Mesendoderm (in vitro differentiated cells): ENCODE data around the gene MAN2A1.

ENCODE experiments used
- DNase-seq: peaks from one replicate; pipeline ENCODE4 v3.0.0; 2013
- H2AK5ac ChIP-seq: 2 replicates; pipeline ENCODE4 v1.6.1; 2013; ENCODE audit warnings: low read length, inconsistent platforms
- H2BK120ac ChIP-seq: 2 replicates; pipeline ENCODE4 v1.6.1; 2013; ENCODE audit warnings: low read depth, mild to moderate bottlenecking, low read length, moderate library complexity, mixed read lengths
- H2BK15ac ChIP-seq: replicated peaks from 2 replicates; pipeline ENCODE4 v1.6.1; 2013; ENCODE audit warnings: low read depth, mild to moderate bottlenecking, moderate library complexity
- H2BK5ac ChIP-seq: 2 replicates; pipeline ENCODE4 v1.6.1; 2013; ENCODE audit warnings: low read length, inconsistent platforms
- H3K18ac ChIP-seq: 2 replicates; pipeline ENCODE4 v1.6.1; 2013; ENCODE audit warnings: mild to moderate bottlenecking, low read length, mixed read lengths
- H3K23ac ChIP-seq: one replicate; pipeline ENCODE4 v1.6.1; 2013; ENCODE audit warnings: low read length
- H3K27ac ChIP-seq: 2 replicates; pipeline ENCODE4 v1.5.1; 2013; ENCODE audit warnings: low read depth, mild to moderate bottlenecking, inconsistent platforms, low read length, moderate library complexity
- H3K27me3 ChIP-seq: 2 replicates; pipeline ENCODE4 v1.6.1; 2013; ENCODE audit warnings: low read length, control low read depth, mild to moderate bottlenecking, inconsistent platforms; ENCODE audit not compliant: insufficient read depth, poor library complexity
- H3K36me3 ChIP-seq: 2 replicates; pipeline ENCODE4 v1.6.1; 2013; ENCODE audit warnings: low read length, inconsistent platforms; ENCODE audit not compliant: control insufficient read depth, insufficient read depth
- H3K4ac ChIP-seq: one replicate; pipeline ENCODE4 v1.6.1; 2013; ENCODE audit warnings: low read depth, mild to moderate bottlenecking, low read length, moderate library complexity
- H3K4me1 ChIP-seq: 2 replicates; pipeline ENCODE4 v1.6.1; 2013; ENCODE audit warnings: low read depth, low read length, inconsistent platforms; ENCODE audit not compliant: control insufficient read depth
- H3K4me2 ChIP-seq: 2 replicates; pipeline ENCODE4 v1.6.1; 2013; ENCODE audit warnings: low read length
- H3K4me3 ChIP-seq: 2 replicates; pipeline ENCODE4 v1.5.1; 2013; ENCODE audit warnings: mild to moderate bottlenecking, low read length
- H3K56ac ChIP-seq: one replicate; pipeline ENCODE4 v1.6.1; 2013; ENCODE audit warnings: low read length
- H3K79me1 ChIP-seq: 2 replicates; pipeline ENCODE4 v1.6.1; 2013; ENCODE audit warnings: low read length, inconsistent platforms
- H3K79me2 ChIP-seq: 2 replicates; pipeline ENCODE4 v1.6.1; 2013; ENCODE audit warnings: mild to moderate bottlenecking, low read length; ENCODE audit not compliant: control insufficient read depth, insufficient read depth
- H3K9ac ChIP-seq: 2 replicates; pipeline ENCODE4 v1.6.1; 2013; ENCODE audit warnings: low read length, inconsistent platforms
- H4K5ac ChIP-seq: one replicate; pipeline ENCODE4 v1.6.1; 2013; ENCODE audit warnings: low read length
- H4K8ac ChIP-seq: one replicate; pipeline ENCODE4 v1.6.1; 2013; ENCODE audit warnings: low read depth, mild to moderate bottlenecking, control low read depth, low read length, moderate library complexity
- WGBS: extraction: QIAGEN DNeasy Blood & Tissue Kit; methylation state at CpG from one replicate; pipeline ENCODE4 v1.1.7; 2013; ENCODE audit warnings: low lambda C conversion rate, missing lambda C conversion rate; ENCODE audit not compliant: insufficient coverage; ENCODE audit errors: extremely low coverage; 5-methylcytosine and 5-hydroxymethylcytosine counted together

Gene MAN2A1

DNA sequence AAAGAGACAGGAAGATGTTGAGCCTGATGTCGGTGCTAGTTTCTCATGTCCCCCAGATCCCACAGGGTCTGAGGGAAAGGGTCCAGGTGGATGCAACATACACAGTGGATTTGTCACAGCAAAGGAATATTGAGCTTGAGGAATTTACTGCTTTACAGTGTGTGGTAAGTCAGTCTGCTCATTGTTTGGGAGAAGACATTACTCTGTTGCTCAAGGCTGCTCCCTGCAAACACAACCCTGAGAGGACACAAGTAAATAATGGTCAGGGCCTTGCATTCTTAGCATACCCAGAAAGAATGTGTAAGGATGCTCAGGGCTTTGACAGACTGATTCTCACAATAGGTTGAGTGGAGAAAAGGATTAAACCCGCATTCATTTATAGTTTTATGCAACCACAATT is 7.3 kb upstream of the MAN2A1 start:
- WGBS, result no CpG with 5 or more reads among the region's 2 CpGs
- H3K4me1 ChIP-seq, result peaks cover 2% of the 10 kb centered on the region

GRCh38 chr5:109685916-109686315 is 3.8 kb upstream of the MAN2A1 start:
- H3K79me1 ChIP-seq, result no peaks in the 10 kb centered on the region
- no CpG with 5 or more reads among the region's 4 CpGs for WGBS
- no peak for DNase-seq
- no peak overlapping the region for H3K23ac ChIP-seq
- H3K79me2 ChIP-seq, result peaks cover 10% of the 10 kb centered on the region
- no peak overlapping the region for H3K56ac ChIP-seq
- H2BK120ac ChIP-seq, result no peak overlapping the region
- H2BK15ac ChIP-seq, result no peak overlapping the region
- no peaks in the 10 kb centered on the region for H3K27me3 ChIP-seq
- H4K8ac ChIP-seq, result no peak overlapping the region
- no peak overlapping the region for H3K4ac ChIP-seq
- H3K4me3 ChIP-seq, result no peak overlapping the region
- no peak overlapping the region for H3K27ac ChIP-seq
- H3K9ac ChIP-seq, result no peak overlapping the region
- H3K4me1 ChIP-seq, result peaks cover 2% of the 10 kb centered on the region
- no peak overlapping the region for H2AK5ac ChIP-seq
- no peak overlapping the region for H2BK5ac ChIP-seq
- H4K5ac ChIP-seq, result no peak overlapping the region
- no peak overlapping the region for H3K4me2 ChIP-seq
- no peaks in the 10 kb centered on the region for H3K36me3 ChIP-seq
- H3K18ac ChIP-seq, result no peak overlapping the region

More for the DNA sequence above, 7.3 kb upstream of the MAN2A1 start:
- Histone ChIP-seq H2BK5ac (no peak overlapping the region), H3K4ac (no peak overlapping the region), H3K79me1 (no peaks in the 10 kb centered on the region), H3K36me3 (no peaks in the 10 kb centered on the region), H3K9ac (no peak overlapping the region), H3K56ac (peak overlapping the region; percentile 19), H3K27me3 (no peaks in the 10 kb centered on the region), H3K18ac (no peak overlapping the region), H3K79me2 (no peaks in the 10 kb centered on the region), H2AK5ac (no peak overlapping the region), H3K23ac (no peak overlapping the region), H2BK120ac (no peak overlapping the region), H3K4me2 (no peak overlapping the region), H2BK15ac (no peak overlapping the region), H4K5ac (no peak overlapping the region), H3K4me3 (no peak overlapping the region), H3K27ac (no peak overlapping the region), H4K8ac (no peak overlapping the region)
- peak; percentile 74 for DNase-seq

DNA sequence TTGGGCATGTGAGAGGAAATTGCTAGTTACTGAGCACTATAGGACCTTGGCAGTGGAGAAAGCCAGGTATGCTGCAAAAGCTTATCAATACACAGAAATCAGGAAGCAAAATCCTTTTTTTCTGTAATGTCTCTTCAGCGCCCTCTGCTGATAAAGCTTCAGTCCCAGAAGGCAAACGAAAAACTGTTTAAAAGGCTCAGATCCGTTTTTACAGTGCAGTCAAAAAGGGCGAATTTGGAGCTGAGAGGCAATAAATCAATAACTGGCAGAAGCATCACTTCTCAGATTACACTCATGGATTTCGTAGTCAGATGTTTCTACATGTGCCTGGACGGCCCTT is 1.1 kb upstream of the MAN2A1 start:
- DNase-seq, result peak; percentile 79
- H3K4me1 ChIP-seq, result peaks cover 3% of the 10 kb centered on the region
- peak overlapping the region; percentile 85 for H3K56ac ChIP-seq
- no peak overlapping the region for H2BK15ac ChIP-seq
- H2AK5ac ChIP-seq, result no peak overlapping the region
- no peak overlapping the region for H3K4ac ChIP-seq
- H3K4me2 ChIP-seq, result peak overlapping the region; percentile 23
- H3K36me3 ChIP-seq, result no peaks in the 10 kb centered on the region
- no peak overlapping the region for H3K18ac ChIP-seq
- no peak overlapping the region for H3K23ac ChIP-seq
- H4K5ac ChIP-seq, result no peak overlapping the region
- H4K8ac ChIP-seq, result no peak overlapping the region
- H3K79me2 ChIP-seq, result peaks cover 36% of the 10 kb centered on the region
- H3K79me1 ChIP-seq, result peaks cover 2% of the 10 kb centered on the region
- peak overlapping the region; percentile 53 for H3K27ac ChIP-seq
- no peak overlapping the region for H2BK5ac ChIP-seq
- H2BK120ac ChIP-seq, result no peak overlapping the region
- H3K4me3 ChIP-seq, result no peak overlapping the region
- H3K27me3 ChIP-seq, result no peaks in the 10 kb centered on the region
- no CpG with 5 or more reads among the region's 6 CpGs for whole genome bisulfite sequencing
- peak overlapping the region; percentile 53 for H3K9ac ChIP-seq

GRCh38 chr5:109688970-109689739 is 572 bp upstream of the MAN2A1 start:
- Histone ChIP-seq H4K8ac (no peak overlapping the region), H2BK15ac (no peak overlapping the region), H3K36me3 (no peaks in the 10 kb centered on the region), H3K27ac (peak overlapping the region; percentile 91), H4K5ac (no peak overlapping the region), H3K18ac (peak overlapping the region; percentile 91), H3K4me1 (peaks cover 3% of the 10 kb centered on the region), H2AK5ac (no peak overlapping the region), H3K27me3 (no peaks in the 10 kb centered on the region), H3K4me2 (peak overlapping the region; percentile 23), H2BK5ac (no peak overlapping the region), H3K4ac (peak overlapping the region; percentile 89), H3K56ac (peak overlapping the region; percentile 94), H3K9ac (peak overlapping the region; percentile 91), H3K23ac (no peak overlapping the region), H3K79me1 (peaks cover 2% of the 10 kb centered on the region), H2BK120ac (peak overlapping the region; percentile 69), H3K4me3 (peak overlapping the region; percentile 51), H3K79me2 (peaks cover 39% of the 10 kb centered on the region)
- peak; percentile 97 for DNase-seq
- WGBS, result no CpG with 5 or more reads among the region's 68 CpGs

DNA sequence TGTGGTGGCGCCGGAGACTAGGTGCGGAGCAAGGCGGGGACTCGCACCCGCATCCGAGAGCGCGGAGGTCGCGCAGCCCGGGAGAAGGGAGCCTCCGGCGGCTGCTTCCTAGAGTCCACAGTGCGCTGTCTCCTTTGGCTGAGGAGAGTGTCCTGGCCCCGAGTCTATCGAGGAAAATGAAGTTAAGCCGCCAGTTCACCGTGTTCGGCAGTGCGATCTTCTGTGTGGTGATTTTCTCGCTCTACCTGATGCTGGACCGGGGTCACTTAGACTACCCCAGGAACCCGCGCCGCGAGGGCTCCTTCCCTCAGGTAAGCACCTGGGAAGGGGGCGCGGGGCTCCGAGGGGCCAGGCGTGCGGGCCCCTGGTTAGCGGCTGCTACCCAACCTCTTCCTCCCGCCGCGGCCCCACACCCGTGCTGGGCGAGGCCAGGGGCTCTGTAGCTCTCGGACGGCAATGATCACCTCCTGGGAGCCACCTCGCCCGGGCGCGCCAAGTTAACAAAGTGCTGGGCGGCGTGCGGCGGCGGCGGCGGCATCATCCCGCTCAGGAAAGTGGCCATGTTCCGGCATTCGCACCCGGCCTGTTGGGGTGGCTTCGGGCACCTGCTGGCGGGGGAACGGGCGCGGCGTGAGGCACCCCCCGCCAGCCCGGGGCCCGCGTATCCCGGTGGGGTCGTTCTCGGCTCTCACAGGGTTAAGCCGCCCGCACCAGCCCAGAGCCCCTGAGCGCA is 681 bp downstream of the MAN2A1 start:
- H2BK120ac ChIP-seq, result peak overlapping the region; percentile 14
- peak overlapping the region; percentile 91 for H3K27ac ChIP-seq
- H3K4me3 ChIP-seq, result peak overlapping the region; percentile 96
- no peak overlapping the region for H4K5ac ChIP-seq
- H3K56ac ChIP-seq, result peak overlapping the region; percentile 94
- H2BK5ac ChIP-seq, result peak overlapping the region; percentile 31
- WGBS, result no CpG with 5 or more reads among the region's 71 CpGs
- H2AK5ac ChIP-seq, result no peak overlapping the region
- H3K79me1 ChIP-seq, result peaks cover 2% of the 10 kb centered on the region
- H3K27me3 ChIP-seq, result no peaks in the 10 kb centered on the region
- H3K4me2 ChIP-seq, result peak overlapping the region; percentile 35
- H3K4me1 ChIP-seq, result peaks cover 5% of the 10 kb centered on the region
- H2BK15ac ChIP-seq, result no peak overlapping the region
- no peak overlapping the region for H4K8ac ChIP-seq
- H3K4ac ChIP-seq, result peak overlapping the region; percentile 77
- peaks cover 51% of the 10 kb centered on the region for H3K79me2 ChIP-seq
- H3K9ac ChIP-seq, result peak overlapping the region; percentile 91
- peak; percentile 59 for DNase-seq
- peak overlapping the region; percentile 91 for H3K18ac ChIP-seq
- H3K36me3 ChIP-seq, result no peaks in the 10 kb centered on the region
- H3K23ac ChIP-seq, result peak overlapping the region; percentile 15
